HFF-Myc (cell line): ENCODE data around the gene SDF2L1.

ENCODE experiments used
- DNase-seq: peaks from one replicate; pipeline ENCODE4 v3.0.0-alpha.2; 2011; ENCODE audit warnings: low read depth; ENCODE audit errors: extremely low read depth
- H3K4me3 ChIP-seq: replicated peaks from 2 replicates; pipeline ENCODE4 v1.5.1; 2011; ENCODE audit warnings: low read depth, mild to moderate bottlenecking, control low read depth, low read length
- CTCF ChIP-seq: IDR thresholded peaks from 2 replicates; pipeline ENCODE4 v1.5.1; 2012; ENCODE audit warnings: mild to moderate bottlenecking, low read depth, low read length, control low read depth; ENCODE audit errors: missing control alignments

Gene SDF2L1

GRCh38 chr22:21628386-21629254, 13.5 kb upstream of the SDF2L1 start:
- DNase-seq, result no peak
- peak overlapping the region; percentile 99 for H3K4me3 ChIP-seq
- TF ChIP-seq CTCF, result no peak

GRCh38 chr22:21629255-21630149, 12.6 kb upstream of the SDF2L1 start, which contains the start of gene YDJC:
TSS of gene YDJC (minus strand) at chr22:21630022. CDS start at chr22:21630014, 8 bp downstream.
- DNase-seq, result peak; percentile 71
- peak within 1 kb of the TSS; percentile 99 for H3K4me3 ChIP-seq
- peak; percentile 59 for TF ChIP-seq CTCF

GRCh38 chr22:21631025-21631424, 11.1 kb upstream of the SDF2L1 start:
- no peak for TF ChIP-seq CTCF
- no peak overlapping the region for H3K4me3 ChIP-seq
- DNase-seq, result no peak

- TF ChIP-seq CTCF, result no peak
- no peak within 1 kb of the TSS for H3K4me3 ChIP-seq
- no peak for DNase-seq
These were observed 9.7 kb upstream of the SDF2L1 start, which contains the start of gene CCDC116 for GRCh38 chr22:21632237-21632895. TSS of gene CCDC116 (plus strand) at chr22:21632760. CDS start at chr22:21633182, 422 bp downstream.

- DNase-seq, result no peak
- no peak overlapping the region for H3K4me3 ChIP-seq
- TF ChIP-seq CTCF, result no peak
These were observed 9.2 kb upstream of the SDF2L1 start for GRCh38 chr22:21632931-21633330.

- no peak overlapping the region for H3K4me3 ChIP-seq
- TF ChIP-seq CTCF, result no peak
- DNase-seq, result no peak
These were observed 8.6 kb upstream of the SDF2L1 start for GRCh38 chr22:21633481-21633880.
